ENCODE results near the gene ZBTB42.

Gene ZBTB42

GRCh38 chr14:104792945-104793702 lies 7.8 kb upstream of the ZBTB42 start:
- DNase-seq (ENCODE audit: low read depth, low spot score): no peak

GRCh38 chr14:104793703-104793959 lies 7.3 kb upstream of the ZBTB42 start:
- H3K27ac ChIP-seq: no peak overlapping the region

More at GRCh38 chr14:104792945-104793702, 7.8 kb upstream of the ZBTB42 start:
- no peak overlapping the region for H3K27ac ChIP-seq

GRCh38 chr14:104794099-104794498 lies 6.8 kb upstream of the ZBTB42 start:
- peak overlapping the region; percentile 65 for H3K27ac ChIP-seq
- peak; percentile 18 for DNase-seq (ENCODE audit: low read depth, low spot score)

More at GRCh38 chr14:104793703-104793959, 7.3 kb upstream of the ZBTB42 start:
- no peak for DNase-seq (ENCODE audit: low read depth, low spot score)

- peak overlapping the region; percentile 65 for H3K27ac ChIP-seq
Measured at GRCh38 chr14:104794631-104794992, 6.3 kb upstream of the ZBTB42 start.

GRCh38 chr14:104794993-104795780 lies 5.7 kb upstream of the ZBTB42 start, which contains the start of gene AKT1:
TSS of gene AKT1 (minus strand) at chr14:104795748. CDS start at chr14:104792643, 3,105 bp downstream.
- H3K27ac ChIP-seq: peak within 1 kb of the TSS; percentile 65
- no peak for DNase-seq (ENCODE audit: low read depth, low spot score)

More at GRCh38 chr14:104794631-104794992, 6.3 kb upstream of the ZBTB42 start:
- DNase-seq (ENCODE audit: low read depth, low spot score): no peak

GRCh38 chr14:104795781-104796686 lies 4.9 kb upstream of the ZBTB42 start:
- DNase-seq (ENCODE audit: low read depth, low spot score): no peak

GRCh38 chr14:104796687-104797081 lies 4.2 kb upstream of the ZBTB42 start:
- no peak overlapping the region for H3K27ac ChIP-seq
- DNase-seq (ENCODE audit: low read depth, low spot score): no peak

More at GRCh38 chr14:104795781-104796686, 4.9 kb upstream of the ZBTB42 start:
- H3K27ac ChIP-seq: peak overlapping the region; percentile 65

GRCh38 chr14:104797115-104798044 lies 3.5 kb upstream of the ZBTB42 start:
- DNase-seq (ENCODE audit: low read depth, low spot score): no peak
- H3K27ac ChIP-seq: no peak overlapping the region

GRCh38 chr14:104798300-104799243 lies 2.3 kb upstream of the ZBTB42 start:
- H3K27ac ChIP-seq: no peak overlapping the region
- DNase-seq (ENCODE audit: low read depth, low spot score): no peak

- DNase-seq (ENCODE audit: low read depth, low spot score): no peak
- H3K27ac ChIP-seq: no peak overlapping the region
Measured at GRCh38 chr14:104799244-104800014, 1.5 kb upstream of the ZBTB42 start.

GRCh38 chr14:104800015-104800770 lies 708 bp upstream of the ZBTB42 start:
- peak overlapping the region; percentile 47 for H3K27ac ChIP-seq
- no peak for DNase-seq (ENCODE audit: low read depth, low spot score)

- H3K27ac ChIP-seq: no peak overlapping the region
- DNase-seq (ENCODE audit: low read depth, low spot score): no peak
Measured at GRCh38 chr14:104801520-104802393, 856 bp downstream of the ZBTB42 start.

- H3K27ac ChIP-seq: no peak overlapping the region
- no peak for DNase-seq (ENCODE audit: low read depth, low spot score)
Measured at GRCh38 chr14:104802394-104803184, 1.7 kb downstream of the ZBTB42 start.

- no peak overlapping the region for H3K27ac ChIP-seq
- DNase-seq (ENCODE audit: low read depth, low spot score): no peak
Measured at GRCh38 chr14:104803280-104803911, 2.5 kb downstream of the ZBTB42 start.

- H3K27ac ChIP-seq: no peak overlapping the region
- DNase-seq (ENCODE audit: low read depth, low spot score): no peak
Measured at GRCh38 chr14:104803912-104804410, 3.1 kb downstream of the ZBTB42 start.
